ENCODE data around the gene WDR86.

GRCh38 chr7:151413241-151413640 is 3.4 kb upstream of the WDR86 start:
- TF ChIP-seq POLR2A (IDR thresholded peaks at IDR 0.05) (no peak), CTCF (IDR thresholded peaks at IDR 0.05) (no peak)
